ENCODE measurements around the gene MS4A10. TPM values are rescaled to one million over a fixed set of nuclear protein-coding genes. Genes with fewer than 3 reads are reported as not detected.

MS4A10 gene
- total RNA-seq, 1 experiment from 2014 or later: not detected

GRCh38 chr11:60842668-60843600, 57.8 kb downstream of the MS4A10 start:
- no peak for TF ChIP-seq ZNF274 (IDR thresholded peaks at IDR 0.05; ENCODE audit: low read depth, low read length)
- no peak for TF ChIP-seq YY1 (IDR thresholded peaks at IDR 0.05; ENCODE audit: extremely low read depth, insufficient replicate concordance, low read depth, low read length)
- TF ChIP-seq POLR2A (IDR thresholded peaks at IDR 0.05; ENCODE audit: borderline replicate concordance, extremely low read depth, insufficient read depth, insufficient read length): no peak
- TF ChIP-seq JUND (IDR thresholded peaks at IDR 0.05): no peak
- TF ChIP-seq, protein P1, sequence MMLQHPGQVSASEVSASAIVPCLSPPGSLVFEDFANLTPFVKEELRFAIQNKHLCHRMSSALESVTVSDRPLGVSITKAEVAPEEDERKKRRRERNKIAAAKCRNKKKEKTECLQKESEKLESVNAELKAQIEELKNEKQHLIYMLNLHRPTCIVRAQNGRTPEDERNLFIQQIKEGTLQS (IDR thresholded peaks at IDR 0.05): no peak
- no peak for TF ChIP-seq SIN3A (IDR thresholded peaks at IDR 0.05; ENCODE audit: low read depth)
- no peak for TF ChIP-seq CBX3 (IDR thresholded peaks at IDR 0.05; ENCODE audit: low read depth)
- TF ChIP-seq POLR2AphosphoS5 (IDR thresholded peaks at IDR 0.05; ENCODE audit: low read depth, low read length): no peak
- Histone ChIP-seq H3K4me1 (ENCODE audit: control insufficient read depth in 1 of 2, insufficient read depth in 2 of 2, low read length in 2 of 2) (peaks cover 13 to 23% of the 10 kb centered on the region in 2 experiments), H3K27ac (ENCODE audit: low read depth, low read length) (peak overlapping the region; percentile 74), H3K9ac (ENCODE audit: low read length) (peak overlapping the region; percentile 98), H3K4me2 (ENCODE audit: low read length) (peak overlapping the region; percentile 79), H2AFZ (ENCODE audit: low read depth, low read length, poor library complexity, severe bottlenecking) (no peak overlapping the region), H3K27me3 (ENCODE audit: insufficient read depth, low read length) (no peaks in the 10 kb centered on the region), H3K9me2 (ENCODE audit: insufficient read depth) (no peaks in the 10 kb centered on the region), H3K79me2 (ENCODE audit: insufficient read depth, low read length) (peaks cover 60% of the 10 kb centered on the region), H3K36me3 (ENCODE audit: control insufficient read depth in 1 of 2, insufficient read depth in 2 of 2, low read length in 2 of 2) (peaks cover 8 to 33% of the 10 kb centered on the region in 2 experiments; a peak in 3 of 4 replicates), H3K4me3 (replicated peaks in 1 of 2; ENCODE audit: low read depth in 1 of 2, low read length in 2 of 2) (peak overlapping the region; percentile 92 to 96), H3K9me3 (ENCODE audit: control insufficient read depth in 1 of 2, insufficient read depth in 1 of 2, low read depth in 1 of 2, low read length in 2 of 2) (no peaks in the 10 kb centered on the region), H4K20me1 (ENCODE audit: insufficient read depth) (no peaks in the 10 kb centered on the region)
- POLR2A ChIA-PET: no interaction called here
- DNase-seq (ENCODE audit: low read depth, low spot score) (no peak), ATAC-seq (no peak)
- no TSS peak for BruUV-seq (replicated peaks)
- intact Hi-C loops (cut with micrococcal nuclease): no loop called here
- CTCF ChIA-PET: interaction anchor here (0.9 to 2.0 kb wide), 2 partner anchors 45 to 57 kb away, joined by 3 to 5 read pairs; no protein-coding TSS in a partner anchor
- RAD21 ChIA-PET (ENCODE audit: low non-redundant PET in 1 of 2, low total read pairs in 2 of 2, uncharacterized antibody in 2 of 2, unreplicated experiment in 2 of 2): no interaction called here

Data from HCT116 (cell line).